ENCODE measurements around the gene ZCCHC18.
"Not testable (repeated sequence)": the region's sequence is repeated elsewhere in the genome, so short reads cannot be mapped to it uniquely, and the experiment has no call there.

ZCCHC18 gene

GRCh38 chrX:104105330-104106262 lies 6.7 kb upstream of the ZCCHC18 start:
- H3K27ac ChIP-seq (replicated peaks): no peak overlapping the region
- no peak overlapping the region for H3K4me3 ChIP-seq (replicated peaks; ENCODE audit: insufficient read depth, low read length)
- DNase-seq (ENCODE audit: low read depth in 1 of 2, low spot score in 1 of 2): no peak
- no peak for TF ChIP-seq REST (IDR thresholded peaks at IDR 0.05; ENCODE audit: insufficient replicate concordance, low read depth)
- no peak for TF ChIP-seq POLR2AphosphoS5 (IDR thresholded peaks at IDR 0.05; ENCODE audit: low read depth)
- no peak for TF ChIP-seq SPI1 (IDR thresholded peaks at IDR 0.05; ENCODE audit: borderline replicate concordance, low read depth)
- TF ChIP-seq GABPA (IDR thresholded peaks at IDR 0.05; ENCODE audit: low read depth): no peak
- H3K27me3 ChIP-seq (ENCODE audit: insufficient read depth, poor library complexity, severe bottlenecking): no peaks in the 10 kb centered on the region

GRCh38 chrX:104108955-104109354 lies 3.4 kb upstream of the ZCCHC18 start:
- H3K4me3 ChIP-seq (replicated peaks; ENCODE audit: insufficient read depth, low read length): no peak overlapping the region
- H3K27ac ChIP-seq (replicated peaks): no peak overlapping the region
- peaks cover 13% of the 10 kb centered on the region for H3K27me3 ChIP-seq (ENCODE audit: insufficient read depth, poor library complexity, severe bottlenecking)
- TF ChIP-seq SPI1 (IDR thresholded peaks at IDR 0.05; ENCODE audit: borderline replicate concordance, low read depth) (no peak), CTCF (IDR thresholded peaks at IDR 0.05; ENCODE audit: insufficient read depth, low read length) (no peak), REST (IDR thresholded peaks at IDR 0.05; ENCODE audit: insufficient replicate concordance, low read depth) (no peak)
- no peak for DNase-seq (ENCODE audit: low read depth in 1 of 2, low spot score in 1 of 2)

GRCh38 chrX:104110491-104111240 lies 1.7 kb upstream of the ZCCHC18 start:
- peaks cover 13% of the 10 kb centered on the region for H3K27me3 ChIP-seq (ENCODE audit: insufficient read depth, poor library complexity, severe bottlenecking)
- not testable (repeated sequence) for H3K4me3 ChIP-seq (replicated peaks; ENCODE audit: insufficient read depth, low read length); H3K27ac ChIP-seq (replicated peaks); DNase-seq (ENCODE audit: low read depth in 1 of 2, low spot score in 1 of 2)

GRCh38 chrX:104113222-104113965 lies 1.1 kb downstream of the ZCCHC18 start:
- Histone ChIP-seq H3K4me3 (replicated peaks; ENCODE audit: insufficient read depth, low read length) (no peak overlapping the region), H3K27ac (replicated peaks) (no peak overlapping the region), H3K27me3 (ENCODE audit: insufficient read depth, poor library complexity, severe bottlenecking) (peaks cover 13% of the 10 kb centered on the region)
- peak in 1 of 2 experiments; percentile 33 for DNase-seq (ENCODE audit: low read depth in 1 of 2, low spot score in 1 of 2)
- TF ChIP-seq CTCF (IDR thresholded peaks at IDR 0.05; ENCODE audit: insufficient read depth, low read length) (peak; percentile 5), SPI1 (IDR thresholded peaks at IDR 0.05; ENCODE audit: borderline replicate concordance, low read depth) (no peak), REST (IDR thresholded peaks at IDR 0.05; ENCODE audit: insufficient replicate concordance, low read depth) (no peak), GABPA (IDR thresholded peaks at IDR 0.05; ENCODE audit: low read depth) (no peak), POLR2AphosphoS5 (IDR thresholded peaks at IDR 0.05; ENCODE audit: low read depth) (no peak)
